ENCODE data around the gene ACAD10.

Gene ACAD10

GRCh38 chr12:111777345-111778045 is 91.6 kb downstream of the ACAD10 start:
- FAIRE-seq (no peak), DNase-seq (ENCODE audit: insufficient read length, low spot score) (no peak)
- no peak for TF ChIP-seq CTCF (IDR thresholded peaks at IDR 0.05; ENCODE audit: insufficient read depth, missing control alignments)

GRCh38 chr12:111780166-111780565 is 94.3 kb downstream of the ACAD10 start:
- TF ChIP-seq CTCF (IDR thresholded peaks at IDR 0.05; ENCODE audit: insufficient read depth, missing control alignments): no peak
- FAIRE-seq (no peak), DNase-seq (ENCODE audit: insufficient read length, low spot score) (no peak)

GRCh38 chr12:111780615-111781014 is 94.8 kb downstream of the ACAD10 start:
- FAIRE-seq: no peak
- DNase-seq (ENCODE audit: insufficient read length, low spot score): no peak
- TF ChIP-seq CTCF (IDR thresholded peaks at IDR 0.05; ENCODE audit: insufficient read depth, missing control alignments): no peak

GRCh38 chr12:111781085-111781658 is 95.3 kb downstream of the ACAD10 start:
- FAIRE-seq: no peak
- TF ChIP-seq CTCF (IDR thresholded peaks at IDR 0.05; ENCODE audit: insufficient read depth, missing control alignments): no peak

GRCh38 chr12:111783046-111783445 is 97.2 kb downstream of the ACAD10 start:
- DNase-seq (ENCODE audit: insufficient read length, low spot score) (no peak), FAIRE-seq (no peak)
- TF ChIP-seq CTCF (IDR thresholded peaks at IDR 0.05; ENCODE audit: insufficient read depth, missing control alignments): no peak

More at GRCh38 chr12:111781085-111781658, 95.3 kb downstream of the ACAD10 start:
- DNase-seq (ENCODE audit: insufficient read length, low spot score): no peak

GRCh38 chr12:111784953-111785352 is 99.1 kb downstream of the ACAD10 start:
- DNase-seq (ENCODE audit: insufficient read length, low spot score): no peak
- no peak for TF ChIP-seq CTCF (IDR thresholded peaks at IDR 0.05; ENCODE audit: insufficient read depth, missing control alignments)
- FAIRE-seq: no peak

GRCh38 chr12:111785651-111786050 is 99.8 kb downstream of the ACAD10 start:
- TF ChIP-seq CTCF (IDR thresholded peaks at IDR 0.05; ENCODE audit: insufficient read depth, missing control alignments): no peak
- FAIRE-seq: no peak
- DNase-seq (ENCODE audit: insufficient read length, low spot score): no peak
